ENCODE data around the gene QKI. TPM values are rescaled to one million over a fixed set of nuclear protein-coding genes. Genes with fewer than 3 reads are reported as not detected.
"Not testable (repeated sequence)": the region's sequence is repeated elsewhere in the genome, so short reads cannot be mapped to it uniquely, and the experiment has no call there.

Gene QKI
- total RNA-seq, 2 experiments from 2014 or later: 69.0 to 70.6 TPM

DNA sequence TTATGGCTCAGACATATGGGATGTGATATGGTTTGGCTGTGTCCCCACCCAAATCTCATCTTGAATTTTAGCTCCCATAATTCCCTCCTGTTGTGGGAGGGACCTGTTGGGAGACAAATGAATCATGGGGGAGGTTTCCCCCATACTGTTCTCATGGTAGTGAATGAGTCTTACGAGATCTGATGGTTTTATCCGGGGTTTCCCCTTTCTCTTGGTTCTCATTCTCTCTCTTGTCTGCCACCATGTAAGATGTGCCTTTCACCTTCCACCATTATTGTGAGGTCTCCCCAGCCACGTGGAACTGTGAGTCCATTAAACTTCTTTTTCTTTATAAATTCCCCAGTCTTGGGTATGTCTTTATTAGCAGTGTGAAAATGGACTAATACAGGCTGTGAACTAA is 31.1 kb upstream of the QKI start:
- H3K4me3 Mint-ChIP-seq; CTCF ChIA-PET; H3K4me1 Mint-ChIP-seq; H3K9me3 Mint-ChIP-seq (ENCODE audit: low read depth); H3K27ac Mint-ChIP-seq; DNase-seq; H3K36me3 Mint-ChIP-seq; H3K27me3 Mint-ChIP-seq; ATAC-seq: not testable (repeated sequence)

DNA sequence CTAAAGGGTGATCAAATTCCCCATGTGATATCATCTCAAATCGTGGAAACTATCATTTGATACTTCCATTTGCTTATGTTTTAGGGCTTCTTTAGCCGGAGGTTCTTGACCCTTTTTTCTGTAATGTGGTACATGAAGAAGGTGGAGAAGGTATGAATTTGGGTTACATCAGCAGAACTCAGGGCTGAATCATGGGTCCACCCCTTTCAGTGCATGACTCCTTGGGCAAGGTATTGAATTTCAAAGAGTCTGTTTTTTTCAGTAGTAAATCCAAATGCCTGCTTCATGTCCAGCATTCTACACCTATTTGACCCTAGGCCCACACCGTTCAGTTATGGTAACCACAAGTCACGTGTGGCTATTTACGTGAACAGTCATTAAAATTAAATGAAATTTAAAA is 30.6 kb upstream of the QKI start:
- no peak for DNase-seq
- no peak overlapping the region for H3K4me3 Mint-ChIP-seq
- H3K27me3 Mint-ChIP-seq: no peaks in the 10 kb centered on the region
- H3K4me1 Mint-ChIP-seq: no peaks in the 10 kb centered on the region
- H3K36me3 Mint-ChIP-seq: no peaks in the 10 kb centered on the region
- H3K9me3 Mint-ChIP-seq (ENCODE audit: low read depth): no peaks in the 10 kb centered on the region
- CTCF ChIA-PET: no interaction called here
- H3K27ac Mint-ChIP-seq: no peak overlapping the region
- ATAC-seq: no peak

DNA sequence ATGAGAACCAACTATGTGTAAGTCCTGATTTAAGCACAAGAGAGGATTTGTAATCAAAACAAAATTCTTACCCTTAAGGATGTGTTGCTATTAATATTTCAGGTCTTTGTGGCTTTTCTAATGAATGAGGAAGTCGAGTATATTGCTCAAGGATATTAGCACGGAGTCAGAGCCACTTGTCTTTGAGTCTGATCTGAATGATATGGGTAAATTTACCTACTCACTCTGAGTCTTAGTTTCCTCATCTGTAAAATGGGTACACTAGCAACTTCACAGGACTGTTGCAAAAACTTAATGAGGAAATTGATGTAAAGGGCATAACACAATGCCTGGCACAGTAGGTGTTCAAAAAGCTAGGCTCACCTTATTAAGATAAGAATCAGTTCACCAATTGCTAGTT is 30.0 kb upstream of the QKI start:
- no peak for DNase-seq
- Mint-ChIP-seq H3K27ac (no peak overlapping the region), H3K9me3 (ENCODE audit: low read depth) (no peaks in the 10 kb centered on the region), H3K4me1 (no peaks in the 10 kb centered on the region), H3K36me3 (no peaks in the 10 kb centered on the region), H3K4me3 (no peak overlapping the region), H3K27me3 (no peaks in the 10 kb centered on the region)
- no peak for ATAC-seq
- CTCF ChIA-PET: no interaction called here

DNA sequence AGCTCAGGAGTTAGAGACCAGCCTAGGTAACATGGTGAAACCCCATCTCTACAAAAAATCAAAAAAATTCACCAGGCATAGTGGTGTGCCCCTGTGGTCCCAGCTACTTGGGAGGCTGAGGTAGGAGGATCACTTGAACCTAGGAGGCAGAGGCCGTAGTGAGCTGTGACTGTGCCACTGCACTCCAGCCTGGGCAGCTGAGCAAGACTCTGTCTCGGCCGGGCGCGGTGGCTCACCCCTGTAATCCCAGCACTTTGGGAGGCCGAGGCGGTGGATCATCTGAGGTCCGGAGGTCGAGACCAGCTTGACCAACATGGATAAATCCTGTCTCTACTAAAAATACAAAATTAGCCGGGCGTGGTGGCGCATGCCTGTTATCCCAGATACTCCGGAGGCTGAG is 29.0 kb upstream of the QKI start:
- H3K4me3 Mint-ChIP-seq; H3K4me1 Mint-ChIP-seq; H3K27ac Mint-ChIP-seq; CTCF ChIA-PET; H3K36me3 Mint-ChIP-seq; H3K27me3 Mint-ChIP-seq; H3K9me3 Mint-ChIP-seq (ENCODE audit: low read depth); ATAC-seq; DNase-seq: not testable (repeated sequence)

DNA sequence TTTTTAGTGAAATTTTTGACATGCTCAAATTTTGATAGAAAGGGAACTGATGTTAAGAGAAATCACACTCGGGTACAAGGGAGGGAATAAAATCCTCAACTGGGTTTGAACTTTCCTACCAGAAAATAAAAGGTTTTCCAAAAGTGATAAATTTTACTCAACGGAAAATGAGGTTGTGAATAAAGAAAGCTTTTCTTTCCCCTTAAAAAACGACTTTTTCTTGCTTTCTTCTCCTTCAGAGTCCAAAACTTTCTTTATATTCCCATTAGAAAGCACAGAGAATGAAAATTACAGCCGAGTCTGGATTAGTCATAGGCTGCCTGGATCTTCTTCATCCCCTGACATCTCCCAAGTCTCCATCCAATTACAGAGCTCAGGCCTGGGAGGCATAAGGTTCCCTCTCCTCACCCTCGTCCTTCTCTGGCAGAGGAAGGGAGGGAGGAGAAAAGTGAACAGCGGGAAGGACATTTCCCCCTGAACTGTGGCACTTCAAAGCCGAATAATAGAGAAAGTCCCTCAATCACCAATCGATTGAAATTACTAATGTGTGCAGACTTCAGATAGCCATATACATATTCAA is 28.1 kb upstream of the QKI start:
- Mint-ChIP-seq H3K27me3 (no peaks in the 10 kb centered on the region), H3K9me3 (ENCODE audit: low read depth) (no peaks in the 10 kb centered on the region), H3K4me3 (no peak overlapping the region), H3K4me1 (no peaks in the 10 kb centered on the region), H3K36me3 (no peaks in the 10 kb centered on the region), H3K27ac (no peak overlapping the region)
- DNase-seq (no peak), ATAC-seq (no peak)
- CTCF ChIA-PET: no interaction called here

DNA sequence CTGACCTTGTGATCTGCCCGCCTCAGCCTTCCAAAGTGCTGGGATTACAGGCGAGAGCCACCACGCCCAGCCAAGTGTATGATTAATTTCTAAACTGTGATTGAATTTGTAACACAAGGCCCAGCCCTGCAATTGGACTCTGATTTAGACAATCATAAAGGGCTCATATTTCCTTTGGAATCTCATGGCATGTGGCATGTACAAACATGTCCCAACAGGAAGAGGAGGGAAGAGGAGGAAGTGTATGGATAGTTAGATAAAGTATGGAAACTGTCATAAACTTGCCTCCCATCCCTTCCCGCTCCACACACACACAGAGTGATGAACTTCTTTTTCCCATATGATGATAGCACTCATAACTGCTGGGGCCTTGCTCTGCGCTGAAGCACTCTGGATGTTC is 27.2 kb upstream of the QKI start:
- DNase-seq: no peak
- H3K27me3 Mint-ChIP-seq: no peaks in the 10 kb centered on the region
- ATAC-seq: no peak
- no peak overlapping the region for H3K27ac Mint-ChIP-seq
- no peaks in the 10 kb centered on the region for H3K4me1 Mint-ChIP-seq
- CTCF ChIA-PET: no interaction called here
- no peaks in the 10 kb centered on the region for H3K36me3 Mint-ChIP-seq
- H3K4me3 Mint-ChIP-seq: no peak overlapping the region
- H3K9me3 Mint-ChIP-seq (ENCODE audit: low read depth): no peaks in the 10 kb centered on the region

DNA sequence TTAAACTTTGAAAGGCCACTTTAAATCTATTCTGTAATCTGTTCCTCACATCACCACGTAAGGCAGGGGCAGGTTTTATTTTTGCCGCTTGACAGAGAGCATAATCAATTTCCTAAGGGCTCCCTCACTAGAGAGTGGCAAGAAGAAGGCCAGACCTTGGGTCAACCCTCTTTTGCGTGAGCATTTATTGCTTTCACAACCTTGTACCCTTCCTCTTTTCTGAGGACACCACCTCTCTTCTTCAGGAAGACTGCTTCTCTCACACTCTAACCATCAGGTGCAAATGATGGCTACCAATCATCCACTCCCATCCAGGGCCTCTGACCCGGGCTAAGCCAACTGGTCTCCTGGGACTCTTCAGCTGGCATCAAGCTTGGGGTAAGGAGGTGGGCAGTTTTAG is 25.2 kb upstream of the QKI start:
- Mint-ChIP-seq H3K9me3 (ENCODE audit: low read depth) (no peaks in the 10 kb centered on the region), H3K4me1 (no peaks in the 10 kb centered on the region), H3K27ac (no peak overlapping the region), H3K27me3 (no peaks in the 10 kb centered on the region), H3K36me3 (no peaks in the 10 kb centered on the region), H3K4me3 (no peak overlapping the region)
- no peak for DNase-seq
- ATAC-seq: no peak
- CTCF ChIA-PET: no interaction called here

DNA sequence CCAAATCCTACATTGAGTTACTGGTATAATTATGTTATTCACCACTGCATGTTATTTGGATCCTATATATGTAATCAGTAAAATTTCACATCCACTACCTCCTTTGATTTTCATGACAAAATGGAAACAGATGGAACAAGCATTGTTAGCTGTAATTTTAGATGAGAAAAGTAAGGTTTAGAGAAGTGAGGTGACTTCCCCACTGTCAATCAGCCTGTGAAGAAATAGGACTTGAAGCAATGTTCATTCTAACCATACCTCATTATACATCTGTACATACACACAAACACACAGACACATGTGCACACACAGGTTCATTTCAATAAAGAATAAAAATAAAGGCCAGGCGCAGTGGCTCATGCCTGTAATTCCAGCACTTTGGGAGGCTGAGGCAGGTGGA is 23.7 kb upstream of the QKI start:
- DNase-seq (no peak), ATAC-seq (no peak)
- CTCF ChIA-PET: no interaction called here
- H3K4me3 Mint-ChIP-seq: no peak overlapping the region
- H3K36me3 Mint-ChIP-seq: no peaks in the 10 kb centered on the region
- H3K27ac Mint-ChIP-seq: no peak overlapping the region
- H3K4me1 Mint-ChIP-seq: no peaks in the 10 kb centered on the region
- peaks cover 8% of the 10 kb centered on the region for H3K27me3 Mint-ChIP-seq
- no peaks in the 10 kb centered on the region for H3K9me3 Mint-ChIP-seq (ENCODE audit: low read depth)

DNA sequence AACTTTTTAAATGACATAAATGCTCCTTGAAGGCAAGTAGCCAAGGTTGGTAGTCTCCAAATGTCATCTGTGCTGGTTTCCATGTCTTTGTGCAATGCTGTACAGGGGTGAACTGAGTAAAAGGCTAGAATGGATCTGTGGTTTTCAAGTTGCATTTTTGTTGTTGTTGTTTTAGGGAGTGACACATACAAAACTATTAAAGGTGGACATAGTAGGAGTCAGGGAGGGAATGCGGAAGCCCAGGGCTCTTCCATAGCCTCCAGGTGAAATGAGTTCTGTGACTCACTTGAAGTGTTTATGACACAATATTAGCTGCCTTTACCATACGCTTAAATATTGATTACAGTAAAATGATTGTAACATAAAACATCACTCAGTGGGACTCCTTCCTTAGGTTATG is 22.5 kb upstream of the QKI start:
- ATAC-seq: no peak
- DNase-seq: no peak
- H3K4me1 Mint-ChIP-seq: peaks cover 4% of the 10 kb centered on the region
- CTCF ChIA-PET: no interaction called here
- H3K4me3 Mint-ChIP-seq: no peak overlapping the region
- no peaks in the 10 kb centered on the region for H3K36me3 Mint-ChIP-seq
- peaks cover 20% of the 10 kb centered on the region for H3K27me3 Mint-ChIP-seq
- no peak overlapping the region for H3K27ac Mint-ChIP-seq
- no peaks in the 10 kb centered on the region for H3K9me3 Mint-ChIP-seq (ENCODE audit: low read depth)

DNA sequence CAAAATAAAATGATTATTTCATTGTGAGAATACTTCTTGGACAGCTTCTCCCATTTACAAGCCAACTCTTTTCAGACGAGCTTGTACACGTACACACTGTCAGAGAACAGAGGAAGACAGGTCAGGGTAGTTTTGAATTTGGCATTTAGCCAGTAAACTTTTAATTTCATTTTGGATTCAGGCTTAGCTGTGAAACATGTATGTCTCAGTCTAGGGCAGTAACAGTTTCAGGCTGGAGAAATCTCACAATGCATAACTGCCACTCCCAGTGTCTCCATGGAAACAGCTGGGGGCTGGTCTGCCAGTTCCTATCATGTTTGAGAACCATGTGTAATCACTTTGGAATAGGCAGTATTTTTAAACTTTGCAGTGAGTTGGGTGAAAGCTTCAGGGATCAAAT is 22.0 kb upstream of the QKI start:
- ATAC-seq (no peak), DNase-seq (no peak)
- Mint-ChIP-seq H3K27ac (no peak overlapping the region), H3K27me3 (peaks cover 24% of the 10 kb centered on the region), H3K4me1 (peaks cover 4% of the 10 kb centered on the region), H3K36me3 (no peaks in the 10 kb centered on the region), H3K9me3 (ENCODE audit: low read depth) (no peaks in the 10 kb centered on the region), H3K4me3 (no peak overlapping the region)
- CTCF ChIA-PET: no interaction called here

DNA sequence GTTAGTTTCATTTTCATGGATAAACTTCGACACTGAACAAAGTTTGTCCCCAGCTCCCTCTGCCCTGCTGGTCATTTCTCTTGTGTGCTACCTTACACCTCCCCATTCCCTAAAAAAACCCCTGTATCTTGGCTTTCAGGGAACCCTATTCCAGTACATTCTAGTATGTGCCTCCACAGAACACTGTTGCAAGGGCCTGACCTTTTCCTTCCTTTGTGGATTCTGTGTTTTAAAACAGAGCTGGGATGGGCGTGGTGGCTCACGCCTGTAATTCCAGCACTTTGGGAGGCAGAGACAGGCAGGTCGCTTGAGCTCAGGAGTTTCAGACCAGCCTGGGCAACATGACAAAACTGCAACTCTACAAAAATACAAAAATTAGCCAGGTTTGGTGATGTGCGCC is 20.6 kb upstream of the QKI start:
- no peak for ATAC-seq

DNA sequence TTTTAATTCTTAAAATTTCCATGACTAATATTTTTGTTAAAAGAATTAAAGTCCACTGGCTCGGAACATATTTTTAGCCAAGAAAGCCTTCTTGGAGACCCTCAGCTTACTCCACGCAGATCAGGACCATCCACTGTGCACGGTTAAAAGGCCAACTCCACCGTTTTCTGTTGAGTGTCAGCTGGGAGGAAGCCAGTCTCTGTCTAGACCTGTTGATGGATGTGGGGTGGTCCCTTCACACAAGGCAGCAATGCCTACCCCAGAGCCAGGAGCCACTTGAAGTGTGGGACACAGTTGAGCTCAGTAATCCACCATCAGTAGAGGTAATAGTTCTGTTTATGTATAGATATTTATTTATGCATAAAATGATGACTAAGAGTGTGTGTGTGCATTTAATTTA is 19.9 kb upstream of the QKI start:
- no peaks in the 10 kb centered on the region for H3K9me3 Mint-ChIP-seq (ENCODE audit: low read depth)
- no peaks in the 10 kb centered on the region for H3K36me3 Mint-ChIP-seq

More for the DNA sequence above, 20.6 kb upstream of the QKI start:
- Mint-ChIP-seq H3K9me3 (ENCODE audit: low read depth) (no peaks in the 10 kb centered on the region), H3K27me3 (peaks cover 27% of the 10 kb centered on the region), H3K4me1 (peaks cover 4% of the 10 kb centered on the region), H3K36me3 (no peaks in the 10 kb centered on the region), H3K4me3 (no peak overlapping the region), H3K27ac (no peak overlapping the region)
- no peak for DNase-seq
- CTCF ChIA-PET: no interaction called here

DNA sequence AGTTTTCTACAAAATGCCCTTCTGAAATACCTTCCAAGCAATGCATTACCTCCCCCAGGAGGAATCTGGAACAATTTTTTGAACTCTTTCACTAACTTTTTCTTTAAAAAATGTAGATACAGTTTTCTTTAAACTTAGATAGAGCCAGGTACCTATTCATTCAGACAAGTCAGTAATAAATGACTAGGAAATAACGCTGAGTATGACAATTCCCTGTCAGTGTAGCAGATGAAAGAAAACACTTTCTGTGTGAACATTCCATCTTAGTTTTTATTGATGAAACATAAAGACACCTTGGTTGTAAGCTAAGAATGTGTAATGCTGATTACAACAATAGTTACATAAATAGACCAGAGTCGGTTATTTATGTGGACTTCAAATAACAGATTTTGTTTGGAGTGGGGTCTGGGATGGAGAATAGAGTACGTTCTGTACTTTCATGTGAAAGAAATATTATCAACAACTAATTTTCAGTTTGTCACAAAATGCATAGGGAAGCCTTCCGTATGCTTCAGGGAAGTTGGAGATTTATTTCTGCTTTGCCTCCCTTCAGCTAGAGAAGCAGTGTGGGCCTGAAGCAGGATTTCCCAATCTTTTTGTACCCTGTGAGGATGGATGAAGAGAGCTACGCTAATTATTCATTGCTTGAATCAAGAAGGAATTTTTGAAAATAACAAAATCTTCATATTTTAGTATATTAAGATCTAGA is 19.2 kb upstream of the QKI start:
- no peak for DNase-seq
- Mint-ChIP-seq H3K36me3 (no peaks in the 10 kb centered on the region), H3K4me1 (peaks cover 4% of the 10 kb centered on the region), H3K27ac (no peak overlapping the region), H3K4me3 (no peak overlapping the region), H3K27me3 (peaks cover 29% of the 10 kb centered on the region), H3K9me3 (ENCODE audit: low read depth) (no peaks in the 10 kb centered on the region)
- ATAC-seq: no peak
- CTCF ChIA-PET: no interaction called here

More for the DNA sequence above, 19.9 kb upstream of the QKI start:
- CTCF ChIA-PET: no interaction called here
- Mint-ChIP-seq H3K27me3 (peaks cover 29% of the 10 kb centered on the region), H3K4me1 (peaks cover 4% of the 10 kb centered on the region), H3K4me3 (no peak overlapping the region), H3K27ac (no peak overlapping the region)
- ATAC-seq (no peak), DNase-seq (no peak)

DNA sequence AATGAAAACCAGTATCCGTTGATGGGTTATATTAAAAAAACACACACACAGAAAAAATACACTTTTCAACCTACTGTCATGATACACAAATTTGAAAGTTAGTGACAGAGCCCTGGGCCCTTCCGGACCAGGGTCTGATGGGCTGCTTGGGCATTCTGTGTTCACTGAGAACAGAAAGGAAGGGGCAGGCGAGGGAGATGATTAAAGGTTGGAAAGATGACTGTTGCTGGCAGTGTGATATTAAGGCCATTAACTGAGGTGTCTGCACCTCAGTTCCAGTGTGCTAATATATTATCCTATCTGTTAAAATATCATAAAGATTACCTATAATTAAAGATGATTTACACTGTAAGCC is 18.7 kb upstream of the QKI start:
- CTCF ChIA-PET: no interaction called here

DNA sequence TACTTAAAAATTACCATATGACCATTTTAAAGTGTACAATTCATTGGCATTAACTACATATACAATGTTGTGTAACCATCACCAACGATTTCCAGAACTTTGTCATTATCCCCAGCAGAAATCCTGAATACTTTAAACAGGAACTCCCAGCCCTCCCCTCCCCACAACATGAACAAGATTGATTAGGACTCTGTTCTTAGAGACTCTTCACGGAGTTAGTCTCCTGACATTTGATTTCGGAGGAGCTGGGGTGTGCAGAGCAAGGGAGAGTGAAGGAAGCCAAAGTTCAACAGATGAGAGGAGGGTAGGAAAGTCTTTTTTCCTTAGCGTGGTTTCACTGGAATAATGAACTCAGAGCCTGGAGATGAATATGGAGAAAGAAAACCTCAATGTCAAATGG is 17.2 kb upstream of the QKI start:
- CTCF ChIA-PET: no interaction called here
- no peak for ATAC-seq
- Mint-ChIP-seq H3K4me1 (peaks cover 4% of the 10 kb centered on the region), H3K27ac (no peak overlapping the region), H3K36me3 (no peaks in the 10 kb centered on the region), H3K27me3 (peaks cover 29% of the 10 kb centered on the region), H3K9me3 (ENCODE audit: low read depth) (no peaks in the 10 kb centered on the region), H3K4me3 (no peak overlapping the region)
- DNase-seq: no peak

More for the DNA sequence above, 18.7 kb upstream of the QKI start:
- peaks cover 4% of the 10 kb centered on the region for H3K4me1 Mint-ChIP-seq
- DNase-seq (no peak), ATAC-seq (no peak)
- H3K27ac Mint-ChIP-seq: no peak overlapping the region
- H3K27me3 Mint-ChIP-seq: peaks cover 29% of the 10 kb centered on the region
- H3K9me3 Mint-ChIP-seq (ENCODE audit: low read depth): no peaks in the 10 kb centered on the region
- no peaks in the 10 kb centered on the region for H3K36me3 Mint-ChIP-seq
- no peak overlapping the region for H3K4me3 Mint-ChIP-seq
